Limb (tissue), 2 donors: ENCODE measurements around the gene CAMK2A.
"Not testable (repeated sequence)": the region's sequence is repeated elsewhere in the genome, so short reads cannot be mapped to it uniquely, and the experiment has no call there.

Experiments
- DNase-seq, 2 donors: peaks; one replicate each; pipeline ENCODE4 v3.0.0-alpha.2; 2016; ENCODE audit errors: extremely low spot score in 2 of 2

CAMK2A gene

GRCh38 chr5:150255659-150256409, 33.7 kb downstream of the CAMK2A start:
- no peak for DNase-seq

GRCh38 chr5:150254774-150255173, 34.8 kb downstream of the CAMK2A start:
- no peak for DNase-seq

GRCh38 chr5:150254363-150254762, 35.2 kb downstream of the CAMK2A start:
- no peak for DNase-seq

GRCh38 chr5:150253416-150254208, 36.0 kb downstream of the CAMK2A start:
- DNase-seq: no peak

GRCh38 chr5:150252489-150252888, 37.1 kb downstream of the CAMK2A start:
- no peak for DNase-seq

- no peak for DNase-seq
Observed at GRCh38 chr5:150251504-150251903, 38.1 kb downstream of the CAMK2A start.

GRCh38 chr5:150249744-150250143, 39.8 kb downstream of the CAMK2A start:
- DNase-seq: no peak

GRCh38 chr5:150248946-150249345, 40.6 kb downstream of the CAMK2A start:
- DNase-seq: no peak

- DNase-seq: not testable (repeated sequence)
Observed at GRCh38 chr5:150248493-150248892, 41.1 kb downstream of the CAMK2A start.

- no peak for DNase-seq
Observed at GRCh38 chr5:150247726-150248125, 41.8 kb downstream of the CAMK2A start.

- DNase-seq: no peak
Observed at GRCh38 chr5:150246835-150247234, 42.7 kb downstream of the CAMK2A start.

GRCh38 chr5:150246429-150246828, 43.1 kb downstream of the CAMK2A start:
- no peak for DNase-seq

- DNase-seq: no peak
Observed at GRCh38 chr5:150245808-150246207, 43.8 kb downstream of the CAMK2A start.

GRCh38 chr5:150245111-150245789, 44.3 kb downstream of the CAMK2A start:
- DNase-seq: no peak

GRCh38 chr5:150244209-150244608, 45.4 kb downstream of the CAMK2A start:
- DNase-seq: no peak

GRCh38 chr5:150243590-150243989, 46.0 kb downstream of the CAMK2A start:
- DNase-seq: no peak

GRCh38 chr5:150242251-150242894, 47.2 kb downstream of the CAMK2A start:
- DNase-seq: no peak

- peak; percentile 38 to 77 for DNase-seq
Observed at GRCh38 chr5:150241298-150242160, 48.0 kb downstream of the CAMK2A start.

GRCh38 chr5:150239794-150240122, 49.8 kb downstream of the CAMK2A start:
- no peak for DNase-seq

GRCh38 chr5:150239099-150239793, 50.3 kb downstream of the CAMK2A start:
- no peak for DNase-seq
